ENCODE measurements around the gene PAPLN. TPM values are rescaled to one million over a fixed set of nuclear protein-coding genes. Genes with fewer than 3 reads are reported as not detected.
A peak's percentile ranks its signal among the peaks of the same experiment; 100 is the strongest.

Gene PAPLN
- total and polyA plus RNA-seq, 9 of the 15 experiments (the other 6 are each of a cell fraction or from before 2014, with no cell fraction given) = 0.43 to 3.5 (median 1.7) TPM

GRCh38 chr14:73238424-73238852 lies 1.1 kb downstream of the PAPLN start:
- H3K79me2 ChIP-seq (ENCODE audit: control insufficient read depth, insufficient read depth, low read length) = no peaks in the 10 kb centered on the region
- in situ Hi-C loops (cut with MboI) = loop anchor here (10.0 kb wide), 1 partner anchor 724 kb away; no protein-coding TSS in a partner anchor

More at GRCh38 chr14:73238424-73238852, 1.1 kb downstream of the PAPLN start:
- H4K20me1 ChIP-seq (replicated peaks; ENCODE audit: control insufficient read depth, insufficient read depth, low read length) = 0 out of 2 replicates have a peak, but pooled peaks cover 4% of the 10 kb centered on the region
- no peaks in the 10 kb centered on the region for H3K36me3 ChIP-seq (ENCODE audit: control insufficient read depth, insufficient read depth, low read length)
- DNase-seq (ENCODE audit: extremely low read depth in 1 of 4, low spot score in 3 of 4) = peak in 1 of 4 experiments; percentile 3
- H3K4me3 ChIP-seq = no peak overlapping the region
- H3K9me1 ChIP-seq (ENCODE audit: control insufficient read depth, insufficient read depth, low read length) = peaks cover under 1% of the 10 kb centered on the region
- intact Hi-C loops (cut with micrococcal nuclease) = loop anchor here (5.0 kb wide), 1 partner anchor 234 kb away; no protein-coding TSS in a partner anchor
- TF ChIP-seq ZNF407 (IDR thresholded peaks at IDR 0.05; ENCODE audit: low read depth) (no peak), ZNF197 (CRISPR knock-in tag; IDR thresholded peaks at IDR 0.05; ENCODE audit: low read depth) (no peak), TEAD4 (IDR thresholded peaks at IDR 0.05; ENCODE audit: low read length) (peak; percentile 35; the same call in 1 of the 2 replicates), TEAD4 (CRISPR knock-in tag; IDR thresholded peaks at IDR 0.05; ENCODE audit: borderline replicate concordance) (no peak), SAP30 (IDR thresholded peaks at IDR 0.05; ENCODE audit: borderline replicate concordance, insufficient read depth, low read depth, low read length, poor library complexity, severe bottlenecking) (no peak), MAFK (IDR thresholded peaks at IDR 0.05; ENCODE audit: low read length) (no peak)
- TF ChIP-seq, protein P1, sequence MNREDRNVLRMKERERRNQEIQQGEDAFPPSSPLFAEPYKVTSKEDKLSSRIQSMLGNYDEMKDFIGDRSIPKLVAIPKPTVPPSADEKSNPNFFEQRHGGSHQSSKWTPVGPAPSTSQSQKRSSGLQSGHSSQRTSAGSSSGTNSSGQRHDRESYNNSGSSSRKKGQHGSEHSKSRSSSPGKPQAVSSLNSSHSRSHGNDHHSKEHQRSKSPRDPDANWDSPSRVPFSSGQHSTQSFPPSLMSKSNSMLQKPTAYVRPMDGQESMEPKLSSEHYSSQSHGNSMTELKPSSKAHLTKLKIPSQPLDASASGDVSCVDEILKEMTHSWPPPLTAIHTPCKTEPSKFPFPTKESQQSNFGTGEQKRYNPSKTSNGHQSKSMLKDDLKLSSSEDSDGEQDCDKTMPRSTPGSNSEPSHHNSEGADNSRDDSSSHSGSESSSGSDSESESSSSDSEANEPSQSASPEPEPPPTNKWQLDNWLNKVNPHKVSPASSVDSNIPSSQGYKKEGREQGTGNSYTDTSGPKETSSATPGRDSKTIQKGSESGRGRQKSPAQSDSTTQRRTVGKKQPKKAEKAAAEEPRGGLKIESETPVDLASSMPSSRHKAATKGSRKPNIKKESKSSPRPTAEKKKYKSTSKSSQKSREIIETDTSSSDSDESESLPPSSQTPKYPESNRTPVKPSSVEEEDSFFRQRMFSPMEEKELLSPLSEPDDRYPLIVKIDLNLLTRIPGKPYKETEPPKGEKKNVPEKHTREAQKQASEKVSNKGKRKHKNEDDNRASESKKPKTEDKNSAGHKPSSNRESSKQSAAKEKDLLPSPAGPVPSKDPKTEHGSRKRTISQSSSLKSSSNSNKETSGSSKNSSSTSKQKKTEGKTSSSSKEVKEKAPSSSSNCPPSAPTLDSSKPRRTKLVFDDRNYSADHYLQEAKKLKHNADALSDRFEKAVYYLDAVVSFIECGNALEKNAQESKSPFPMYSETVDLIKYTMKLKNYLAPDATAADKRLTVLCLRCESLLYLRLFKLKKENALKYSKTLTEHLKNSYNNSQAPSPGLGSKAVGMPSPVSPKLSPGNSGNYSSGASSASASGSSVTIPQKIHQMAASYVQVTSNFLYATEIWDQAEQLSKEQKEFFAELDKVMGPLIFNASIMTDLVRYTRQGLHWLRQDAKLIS (CRISPR knock-in tag; IDR thresholded peaks at IDR 0.05) = no peak
- ChIA-PET CTCF (ENCODE audit: low intra/inter-chr PET ratio) (no interaction called here), POLR2A (no interaction called here)
- no peak overlapping the region for H2AFZ ChIP-seq (ENCODE audit: low read depth, low read length)
- no peak for FAIRE-seq
- no peaks in the 10 kb centered on the region for H3K9me3 ChIP-seq (replicated peaks; ENCODE audit: control insufficient read depth, insufficient read depth, low read depth, low read length)
- H3K9ac ChIP-seq (ENCODE audit: insufficient read depth in 1 of 2, low read depth in 2 of 2, low read length in 2 of 2) = no peak overlapping the region
- peaks cover 0 to 22% of the 10 kb centered on the region in 2 experiments; a peak in 2 of 5 replicates for H3K4me1 ChIP-seq (replicated peaks in 1 of 2; ENCODE audit: control insufficient read depth in 2 of 2, insufficient read depth in 2 of 2, low read length in 2 of 2)
- no peak overlapping the region for H3K4me2 ChIP-seq (ENCODE audit: insufficient read depth, low read length)
- 6% methylated on average over 10 of the region's 10 CpGs for WGBS (ENCODE audit: insufficient coverage, low coverage, missing lambda C conversion rate)
- peaks cover 34 to 79% of the 10 kb centered on the region in 2 experiments for H3K27me3 ChIP-seq (ENCODE audit: control insufficient read depth in 2 of 2, insufficient read depth in 2 of 2, low read length in 2 of 2)
- no TSS peak for BruUV-seq (replicated peaks)
- ATAC-seq = no peak
- no peak overlapping the region for H3K27ac ChIP-seq (ENCODE audit: extremely low read depth, low read depth, low read length)
